Ovary (tissue), 3 donors: ENCODE data around the gene UBE2H.

Experiments used
- POLR2A ChIP-seq: fragments of 450-650 bp; IDR thresholded peaks from one replicate; pipeline ENCODE4 v1.6.1; 2017; ENCODE audit warnings: antibody characterized with exemption, mild to moderate bottlenecking, moderate library complexity
- TF ChIP-seq, protein P1 (sequence below), 3 donors: fragments of 450-650 bp in 2 of 3; fragments of 200-600 bp in 1 of 3; IDR thresholded peaks; one replicate each; pipeline versions ENCODE4 v1.5.1 to v1.8.0; 2016 to 2022; ENCODE audit warnings: antibody characterized with exemption in 3 of 3, mild to moderate bottlenecking in 1 of 3
- donor health status: DM: no; HTN: no; CAD: no.

DNA sequence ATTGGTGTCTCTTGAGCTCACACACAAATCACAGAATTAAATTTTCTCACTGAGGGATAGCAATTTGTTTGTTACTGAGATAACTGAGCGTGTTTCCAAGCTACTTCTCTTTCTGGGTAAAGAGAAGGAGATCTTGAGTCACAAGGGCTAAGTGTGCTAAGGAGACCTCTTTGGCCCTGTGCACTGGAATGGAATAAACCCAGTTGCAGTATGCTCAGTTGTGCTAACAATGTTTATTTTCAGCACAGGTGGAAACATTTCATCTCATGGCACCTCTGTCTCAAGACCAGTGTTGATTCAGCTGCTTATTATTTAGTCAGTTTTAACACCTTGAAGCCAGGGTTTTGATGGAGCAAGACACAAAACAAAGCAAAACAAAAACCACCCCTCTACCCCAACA is 22.5 kb upstream of the UBE2H start:
- TF ChIP-seq, protein P1, sequence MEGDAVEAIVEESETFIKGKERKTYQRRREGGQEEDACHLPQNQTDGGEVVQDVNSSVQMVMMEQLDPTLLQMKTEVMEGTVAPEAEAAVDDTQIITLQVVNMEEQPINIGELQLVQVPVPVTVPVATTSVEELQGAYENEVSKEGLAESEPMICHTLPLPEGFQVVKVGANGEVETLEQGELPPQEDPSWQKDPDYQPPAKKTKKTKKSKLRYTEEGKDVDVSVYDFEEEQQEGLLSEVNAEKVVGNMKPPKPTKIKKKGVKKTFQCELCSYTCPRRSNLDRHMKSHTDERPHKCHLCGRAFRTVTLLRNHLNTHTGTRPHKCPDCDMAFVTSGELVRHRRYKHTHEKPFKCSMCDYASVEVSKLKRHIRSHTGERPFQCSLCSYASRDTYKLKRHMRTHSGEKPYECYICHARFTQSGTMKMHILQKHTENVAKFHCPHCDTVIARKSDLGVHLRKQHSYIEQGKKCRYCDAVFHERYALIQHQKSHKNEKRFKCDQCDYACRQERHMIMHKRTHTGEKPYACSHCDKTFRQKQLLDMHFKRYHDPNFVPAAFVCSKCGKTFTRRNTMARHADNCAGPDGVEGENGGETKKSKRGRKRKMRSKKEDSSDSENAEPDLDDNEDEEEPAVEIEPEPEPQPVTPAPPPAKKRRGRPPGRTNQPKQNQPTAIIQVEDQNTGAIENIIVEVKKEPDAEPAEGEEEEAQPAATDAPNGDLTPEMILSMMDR (IDR thresholded peaks at IDR 0.05) = no peak
- no peak for TF ChIP-seq POLR2A
